ENCODE results near the gene PFN3.

PFN3 gene

DNA sequence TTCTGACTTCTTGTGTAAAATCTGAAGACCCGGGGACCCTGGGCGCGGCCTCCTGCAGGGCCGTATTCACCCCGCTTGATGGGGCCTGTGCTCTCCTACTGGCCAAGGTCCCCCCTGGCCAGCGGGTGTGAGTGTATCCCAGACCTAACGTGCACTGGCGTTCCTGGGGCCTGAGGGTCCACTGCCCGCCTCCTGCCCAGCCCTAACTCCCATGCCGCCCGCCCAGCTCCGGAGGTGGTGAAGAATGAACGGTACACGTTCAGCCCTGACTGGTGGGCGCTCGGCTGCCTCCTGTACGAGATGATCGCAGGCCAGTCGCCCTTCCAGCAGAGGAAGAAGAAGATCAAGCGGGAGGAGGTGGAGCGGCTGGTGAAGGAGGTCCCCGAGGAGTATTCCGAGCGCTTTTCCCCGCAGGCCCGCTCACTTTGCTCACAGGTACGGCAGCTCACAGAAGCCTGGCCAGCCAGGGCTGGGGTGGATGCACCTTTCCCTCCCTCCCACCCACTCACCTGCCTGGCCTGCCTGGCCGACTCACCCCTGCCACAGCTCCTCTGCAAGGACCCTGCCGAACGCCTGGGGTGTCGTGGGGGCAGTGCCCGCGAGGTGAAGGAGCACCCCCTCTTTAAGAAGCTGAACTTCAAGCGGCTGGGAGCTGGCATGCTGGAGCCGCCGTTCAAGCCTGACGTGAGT lies 35.5 kb upstream of the PFN3 start:
- H3K4me3 ChIP-seq (ENCODE audit: low read depth, low read length): no peak overlapping the region
- TF ChIP-seq, protein P1, sequence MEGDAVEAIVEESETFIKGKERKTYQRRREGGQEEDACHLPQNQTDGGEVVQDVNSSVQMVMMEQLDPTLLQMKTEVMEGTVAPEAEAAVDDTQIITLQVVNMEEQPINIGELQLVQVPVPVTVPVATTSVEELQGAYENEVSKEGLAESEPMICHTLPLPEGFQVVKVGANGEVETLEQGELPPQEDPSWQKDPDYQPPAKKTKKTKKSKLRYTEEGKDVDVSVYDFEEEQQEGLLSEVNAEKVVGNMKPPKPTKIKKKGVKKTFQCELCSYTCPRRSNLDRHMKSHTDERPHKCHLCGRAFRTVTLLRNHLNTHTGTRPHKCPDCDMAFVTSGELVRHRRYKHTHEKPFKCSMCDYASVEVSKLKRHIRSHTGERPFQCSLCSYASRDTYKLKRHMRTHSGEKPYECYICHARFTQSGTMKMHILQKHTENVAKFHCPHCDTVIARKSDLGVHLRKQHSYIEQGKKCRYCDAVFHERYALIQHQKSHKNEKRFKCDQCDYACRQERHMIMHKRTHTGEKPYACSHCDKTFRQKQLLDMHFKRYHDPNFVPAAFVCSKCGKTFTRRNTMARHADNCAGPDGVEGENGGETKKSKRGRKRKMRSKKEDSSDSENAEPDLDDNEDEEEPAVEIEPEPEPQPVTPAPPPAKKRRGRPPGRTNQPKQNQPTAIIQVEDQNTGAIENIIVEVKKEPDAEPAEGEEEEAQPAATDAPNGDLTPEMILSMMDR (IDR thresholded peaks at IDR 0.05; ENCODE audit: low read depth, low read length): no peak

DNA sequence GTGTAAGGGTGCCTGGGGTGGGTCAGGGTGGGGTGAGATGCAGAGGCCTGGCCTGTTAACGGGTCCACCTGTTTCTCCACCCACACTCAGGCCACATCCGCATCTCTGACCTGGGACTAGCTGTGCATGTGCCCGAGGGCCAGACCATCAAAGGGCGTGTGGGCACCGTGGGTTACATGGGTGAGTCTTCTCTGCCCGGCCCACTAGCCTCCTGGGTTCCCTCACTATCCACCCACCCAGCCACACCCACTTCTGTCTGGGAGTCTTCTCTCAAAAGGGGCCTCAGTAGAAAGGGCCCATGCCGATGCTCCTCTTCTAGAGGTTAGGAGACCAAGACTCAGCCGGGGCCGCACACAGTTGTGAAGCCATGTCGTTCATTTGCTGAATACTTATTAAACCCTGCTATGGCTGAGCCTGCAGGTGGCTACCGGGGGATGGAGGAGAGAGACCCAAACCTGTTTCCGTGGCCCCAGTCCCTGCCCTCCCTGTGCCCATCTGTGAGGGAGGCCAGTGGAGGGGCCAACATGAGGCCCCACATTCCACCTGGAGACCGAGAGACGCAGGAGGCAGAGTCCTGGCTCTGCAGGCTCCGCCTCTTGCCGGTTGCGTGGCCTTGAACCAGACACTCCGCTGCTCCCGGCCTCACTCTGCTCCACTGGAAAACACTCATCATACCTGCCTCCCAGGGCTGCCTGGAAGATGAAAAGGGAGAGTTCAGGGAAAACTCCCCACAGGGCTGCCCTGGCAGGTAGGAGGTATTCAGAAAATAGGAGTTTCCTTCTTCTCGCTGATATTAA lies 34.7 kb upstream of the PFN3 start:
- TF ChIP-seq, protein P1 (IDR thresholded peaks at IDR 0.05; ENCODE audit: low read depth, low read length): no peak
- no peak overlapping the region for H3K4me3 ChIP-seq (ENCODE audit: low read depth, low read length)

DNA sequence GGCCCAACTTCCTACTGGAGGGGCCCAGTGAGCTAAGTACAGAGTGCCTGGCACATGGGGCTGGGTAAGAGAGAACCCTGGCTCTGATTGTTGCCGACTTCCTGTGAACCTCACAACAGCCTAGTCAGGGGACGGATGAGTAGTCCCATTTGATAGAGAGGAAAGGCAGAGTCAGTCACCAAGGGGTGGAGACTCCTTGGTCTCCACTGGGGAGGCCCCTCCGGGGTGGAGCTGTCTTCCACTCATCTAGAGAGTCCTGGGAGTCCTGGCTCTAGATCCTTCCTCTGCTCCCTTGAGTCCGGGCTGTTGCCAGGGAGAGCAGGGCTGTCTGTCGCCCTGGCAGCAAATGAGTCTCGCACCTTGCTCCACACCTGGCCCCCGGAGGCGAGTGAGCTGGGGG lies 34.0 kb upstream of the PFN3 start:
- TF ChIP-seq, protein P1 (IDR thresholded peaks at IDR 0.05; ENCODE audit: low read depth, low read length): no peak
- no peak overlapping the region for H3K4me3 ChIP-seq (ENCODE audit: low read depth, low read length)

DNA sequence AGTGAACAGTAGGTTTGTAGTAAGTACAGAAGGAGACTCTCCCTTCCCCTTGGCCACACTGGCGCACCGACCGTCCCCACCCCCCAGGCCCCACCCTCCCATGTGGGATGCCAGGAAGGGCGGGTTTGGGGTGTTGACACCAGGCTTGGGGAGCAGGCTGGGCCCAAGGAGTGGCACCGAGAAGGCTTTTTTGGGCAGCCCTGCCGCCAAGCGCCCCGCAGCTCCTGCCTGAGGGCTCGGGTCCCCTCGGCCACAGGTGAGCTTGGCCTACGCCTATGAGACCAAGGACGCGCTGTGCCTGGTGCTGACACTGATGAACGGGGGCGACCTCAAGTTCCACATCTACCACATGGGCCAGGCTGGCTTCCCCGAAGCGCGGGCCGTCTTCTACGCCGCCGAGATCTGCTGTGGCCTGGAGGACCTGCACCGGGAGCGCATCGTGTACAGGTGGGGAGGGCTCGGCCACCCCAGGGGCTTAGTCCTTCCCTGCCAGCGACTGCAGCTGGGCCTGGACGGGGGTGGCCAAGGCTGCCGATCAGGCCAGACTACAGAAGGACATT lies 33.3 kb upstream of the PFN3 start:
- H3K4me3 ChIP-seq (ENCODE audit: low read depth, low read length): no peak overlapping the region
- TF ChIP-seq, protein P1 (IDR thresholded peaks at IDR 0.05; ENCODE audit: low read depth, low read length): no peak

DNA sequence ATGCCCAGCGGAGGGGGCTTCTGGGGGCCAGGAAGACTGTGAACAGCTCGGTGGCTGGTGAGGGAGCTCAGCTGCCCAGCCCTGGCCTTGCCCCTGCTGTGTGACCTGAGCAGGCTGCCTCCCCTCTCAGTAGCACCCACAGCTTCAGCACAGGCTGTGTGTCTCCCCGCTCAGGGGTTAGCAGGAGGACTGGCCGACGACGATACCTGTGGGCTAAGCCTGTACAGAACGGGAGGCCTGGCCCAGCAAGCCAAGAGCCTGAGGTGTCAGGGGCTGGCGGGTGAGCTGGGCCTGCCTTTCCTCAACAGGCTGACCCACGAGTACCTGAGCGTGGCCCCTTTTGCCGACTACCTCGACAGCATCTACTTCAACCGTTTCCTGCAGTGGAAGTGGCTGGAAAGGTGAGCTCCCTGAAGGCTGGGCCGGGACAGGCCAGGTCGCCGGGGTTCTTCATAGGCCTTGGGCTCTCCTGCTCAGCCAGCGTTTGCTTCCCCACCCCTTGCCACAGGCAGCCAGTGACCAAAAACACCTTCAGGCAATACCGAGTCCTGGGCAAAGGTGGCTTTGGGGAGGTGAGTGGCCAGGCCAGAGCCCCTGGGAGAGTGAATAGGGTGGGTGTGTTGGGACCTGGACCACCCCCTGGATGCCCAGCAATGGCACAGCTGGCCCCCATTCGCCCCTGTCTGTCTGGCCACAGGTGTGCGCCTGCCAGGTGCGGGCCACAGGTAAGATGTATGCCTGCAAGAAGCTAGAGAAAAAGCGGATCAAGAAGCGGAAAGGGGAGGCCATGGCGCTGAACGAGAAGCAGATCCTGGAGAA lies 32.6 kb upstream of the PFN3 start:
- TF ChIP-seq, protein P1 (IDR thresholded peaks at IDR 0.05; ENCODE audit: low read depth, low read length): no peak
- no peak overlapping the region for H3K4me3 ChIP-seq (ENCODE audit: low read depth, low read length)

DNA sequence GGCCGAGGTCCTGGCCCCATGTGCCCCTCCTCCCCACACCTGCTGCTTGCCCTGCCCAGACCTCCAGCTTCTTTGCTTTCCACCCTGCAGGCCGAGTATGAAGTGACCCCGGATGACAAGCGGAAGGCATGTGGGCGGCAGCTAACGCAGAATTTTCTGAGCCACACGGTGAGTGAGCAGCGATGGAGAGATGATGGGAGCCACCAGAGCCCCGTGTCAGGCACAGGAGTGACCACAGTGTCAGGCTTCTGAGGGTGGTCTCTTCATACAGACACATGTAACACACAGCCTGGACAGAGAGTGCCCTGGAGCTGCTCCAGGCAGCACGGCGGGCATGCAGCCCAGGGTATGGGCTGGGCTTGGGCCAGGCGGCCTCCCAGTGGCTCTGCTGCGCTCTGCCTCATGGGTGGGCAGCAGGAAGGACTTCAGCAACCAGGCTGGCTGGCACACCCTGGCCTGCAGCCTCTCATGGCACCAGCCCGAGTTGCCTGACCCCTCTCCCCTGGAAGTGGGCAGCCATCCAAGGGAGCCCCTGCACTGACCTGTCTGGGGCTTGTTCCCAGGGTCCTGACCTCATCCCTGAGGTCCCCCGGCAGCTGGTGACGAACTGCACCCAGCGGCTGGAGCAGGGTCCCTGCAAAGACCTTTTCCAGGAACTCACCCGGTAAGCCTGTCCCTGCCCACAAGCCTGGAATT lies 31.8 kb upstream of the PFN3 start:
- TF ChIP-seq, protein P1 (IDR thresholded peaks at IDR 0.05; ENCODE audit: low read depth, low read length): no peak
- H3K4me3 ChIP-seq (ENCODE audit: low read depth, low read length): no peak overlapping the region

Measured in WI38 (cell line).